BJ (cell line): ENCODE data around the gene GYG2. TPM values are rescaled to one million over a fixed set of nuclear protein-coding genes. Genes with fewer than 3 reads are reported as not detected.

Experiments used
- CTCF ChIA-PET: fragments of 350-600 bp; formaldehyde crosslinking; extraction: SDS; loops from one replicate; lab custom pipeline; 2021; ENCODE audit warnings: antibody characterized with exemption, inconsistent platforms; lab: Yijun Ruan, JAX
- POLR2A ChIA-PET: fragments of 300-600 bp; sonication (Branson Sonifier 250); formaldehyde crosslinking; extraction: SDS; loops from one replicate; lab custom pipeline; 2021; ENCODE audit warnings: antibody characterized with exemption; lab: Charles Lee
- DNase-seq: peaks from one replicate; pipeline ENCODE4 v3.0.0-alpha.2; 2011; ENCODE audit warnings: low read depth
- H3K27me3 ChIP-seq: 2 replicates; pipeline ENCODE4 v1.6.0; 2011; ENCODE audit warnings: low read length; ENCODE audit not compliant: control insufficient read depth, insufficient read depth
- H3K36me3 ChIP-seq: 2 replicates; pipeline ENCODE4 v1.5.1; 2011; ENCODE audit warnings: low read length; ENCODE audit not compliant: control insufficient read depth, insufficient read depth
- H3K4me3 ChIP-seq: 2 replicates; pipeline ENCODE4 v1.5.1; 2011; ENCODE audit warnings: low read depth, mild to moderate bottlenecking, control low read depth, low read length
- CTCF ChIP-seq: IDR thresholded peaks from 2 replicates; pipeline ENCODE4 v1.5.1; 2011; ENCODE audit warnings: low read depth, mild to moderate bottlenecking, control low read depth, inconsistent platforms, low read length, moderate library complexity; ENCODE audit not compliant: insufficient read depth
- polyA plus RNA-seq: library from polyadenylated mRNA; depleted of rRNA; stranded (reverse); fragments of >200 nt; gene quantifications from 2 replicates; pipeline ENCODE4 v1.2.3, GENCODE V29; 2011; rRNA removed

The GYG2 gene
- polyA plus RNA-seq, 1 experiment = 9.3 TPM

- Histone ChIP-seq H3K27me3 (no peaks in the 10 kb centered on the region), H3K36me3 (no peaks in the 10 kb centered on the region), H3K4me3 (no peak overlapping the region)
- no peak for DNase-seq
- TF ChIP-seq CTCF = no peak
- CTCF ChIA-PET = interaction anchor here (0.6 kb wide), 1 partner anchor 712 kb away, joined by 3 read pairs; no protein-coding TSS in a partner anchor
- POLR2A ChIA-PET = no interaction called here
Observed at GRCh38 chrX:2931155-2931554, 102.4 kb downstream of the GYG2 start.

- Histone ChIP-seq H3K27me3 (no peaks in the 10 kb centered on the region), H3K4me3 (no peak overlapping the region), H3K36me3 (no peaks in the 10 kb centered on the region)
- DNase-seq = no peak
- ChIA-PET CTCF (interaction anchor here (0.6 kb wide), 1 partner anchor 712 kb away, joined by 3 read pairs; no protein-coding TSS in a partner anchor), POLR2A (no interaction called here)
- no peak for TF ChIP-seq CTCF
Observed at GRCh38 chrX:2931612-2932011, 102.9 kb downstream of the GYG2 start.

Other genes with a start within 250 kb of the GYG2 start
- 434 and 479 TPM in 2 replicates for gene CD99, start 137.6 kb upstream of the GYG2 start, polyA plus RNA-seq
- 0.06 and 0.22 TPM in 2 replicates for gene XG, start 76.9 kb upstream of the GYG2 start, polyA plus RNA-seq
- gene ARSD, start 100.4 kb downstream of the GYG2 start, polyA plus RNA-seq = 12.0 and 12.6 TPM in 2 replicates
- gene ARSH, start 177.6 kb downstream of the GYG2 start, polyA plus RNA-seq = not detected in 2 replicates
- gene ARSF, start 212.5 kb downstream of the GYG2 start, polyA plus RNA-seq = not detected in 2 replicates